ENCODE measurements around the gene MCC. TPM values are rescaled to one million over a fixed set of nuclear protein-coding genes. Genes with fewer than 3 reads are reported as not detected.

MCC gene
- polyA plus RNA-seq, 3 donors from 2014 or later: 0.53 to 1.2 (median 0.63) TPM

GRCh38 chr5:113145757-113146387 lies 342.4 kb downstream of the MCC start:
- Mint-ChIP-seq H3K27ac (no peak overlapping the region), H3K9me3 (peaks cover 0 to 2% (median 0%) of the 10 kb centered on the region in 6 donors), H3K36me3 (no peaks in the 10 kb centered on the region), H3K27me3 (ENCODE audit: low read depth in 3 of 3) (peaks cover 0 to 2% (median 2%) of the 10 kb centered on the region in 3 donors), H3K4me1 (no peaks in the 10 kb centered on the region), H3K4me3 (no peak overlapping the region)
- DNase-seq: no peak

GRCh38 chr5:113142186-113142585 lies 346.1 kb downstream of the MCC start:
- Mint-ChIP-seq H3K4me3 (no peak overlapping the region), H3K4me1 (no peaks in the 10 kb centered on the region), H3K27me3 (ENCODE audit: low read depth in 3 of 3) (peaks cover 2 to 7% (median 4%) of the 10 kb centered on the region in 3 donors), H3K36me3 (no peaks in the 10 kb centered on the region), H3K27ac (no peak overlapping the region), H3K9me3 (no peaks in the 10 kb centered on the region)
- DNase-seq: no peak

DNA sequence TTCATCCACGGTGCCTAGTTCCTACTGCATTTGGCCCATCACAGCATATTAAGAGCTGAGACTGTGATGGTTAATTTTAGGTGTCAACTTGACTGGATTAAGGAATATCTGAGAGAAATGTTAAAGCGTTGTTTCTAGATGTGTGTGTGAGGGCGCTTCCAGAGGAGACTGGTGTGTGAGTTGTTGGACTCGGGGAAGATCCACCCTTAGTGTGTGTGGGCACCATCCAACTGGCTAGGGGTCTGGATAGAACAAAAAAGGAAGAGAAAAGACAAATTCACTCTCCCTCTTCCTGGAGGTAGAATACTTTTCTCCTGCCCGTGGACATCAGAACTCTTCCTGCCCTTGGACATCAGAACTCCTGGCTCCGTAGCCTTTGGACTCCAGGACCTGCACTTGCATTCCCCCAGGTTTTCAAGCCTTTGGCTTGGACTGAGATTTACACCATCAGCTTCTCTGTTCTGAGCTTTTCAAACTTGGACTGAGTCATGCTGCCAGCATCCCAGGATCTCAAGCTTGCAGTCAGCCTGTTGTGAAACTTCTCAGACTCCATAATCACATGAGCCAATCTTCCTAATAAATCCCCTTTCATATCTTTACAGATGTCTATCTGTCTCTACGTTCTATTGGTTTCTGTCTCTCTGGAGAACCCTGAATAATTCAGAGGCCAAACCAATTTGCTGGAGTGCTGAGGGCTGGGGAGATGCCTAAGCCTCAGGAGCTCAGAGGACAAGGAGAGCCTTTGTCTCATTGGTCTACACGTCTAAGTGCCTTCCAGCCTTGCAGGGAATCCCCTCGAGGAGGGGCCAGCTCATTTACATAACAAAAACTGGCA lies 347.2 kb downstream of the MCC start:
- Mint-ChIP-seq H3K27ac (no peak overlapping the region), H3K9me3 (no peaks in the 10 kb centered on the region), H3K36me3 (no peaks in the 10 kb centered on the region), H3K27me3 (ENCODE audit: low read depth in 3 of 3) (peaks cover 2 to 9% (median 4%) of the 10 kb centered on the region in 3 donors), H3K4me1 (no peaks in the 10 kb centered on the region), H3K4me3 (no peak overlapping the region)
- no peak for DNase-seq

GRCh38 chr5:113133211-113133975 lies 354.9 kb downstream of the MCC start:
- peaks cover 1 to 3% (median 2%) of the 10 kb centered on the region in 3 donors for H3K27me3 Mint-ChIP-seq (ENCODE audit: low read depth in 3 of 3)

GRCh38 chr5:113132564-113132963 lies 355.7 kb downstream of the MCC start:
- Mint-ChIP-seq H3K9me3 (peaks cover 0 to 5% (median 0%) of the 10 kb centered on the region in 6 donors), H3K4me3 (no peak overlapping the region), H3K27me3 (ENCODE audit: low read depth in 3 of 3) (peaks cover 1 to 3% (median 2%) of the 10 kb centered on the region in 3 donors), H3K36me3 (no peaks in the 10 kb centered on the region), H3K27ac (no peak overlapping the region), H3K4me1 (no peaks in the 10 kb centered on the region)
- no peak for DNase-seq

More at GRCh38 chr5:113133211-113133975, 354.9 kb downstream of the MCC start:
- no peak overlapping the region for H3K4me3 Mint-ChIP-seq
- H3K27ac Mint-ChIP-seq: no peak overlapping the region
- no peaks in the 10 kb centered on the region for H3K4me1 Mint-ChIP-seq
- DNase-seq: no peak
- peaks cover 0 to 5% (median 0%) of the 10 kb centered on the region in 6 donors for H3K9me3 Mint-ChIP-seq
- H3K36me3 Mint-ChIP-seq: no peaks in the 10 kb centered on the region

DNA sequence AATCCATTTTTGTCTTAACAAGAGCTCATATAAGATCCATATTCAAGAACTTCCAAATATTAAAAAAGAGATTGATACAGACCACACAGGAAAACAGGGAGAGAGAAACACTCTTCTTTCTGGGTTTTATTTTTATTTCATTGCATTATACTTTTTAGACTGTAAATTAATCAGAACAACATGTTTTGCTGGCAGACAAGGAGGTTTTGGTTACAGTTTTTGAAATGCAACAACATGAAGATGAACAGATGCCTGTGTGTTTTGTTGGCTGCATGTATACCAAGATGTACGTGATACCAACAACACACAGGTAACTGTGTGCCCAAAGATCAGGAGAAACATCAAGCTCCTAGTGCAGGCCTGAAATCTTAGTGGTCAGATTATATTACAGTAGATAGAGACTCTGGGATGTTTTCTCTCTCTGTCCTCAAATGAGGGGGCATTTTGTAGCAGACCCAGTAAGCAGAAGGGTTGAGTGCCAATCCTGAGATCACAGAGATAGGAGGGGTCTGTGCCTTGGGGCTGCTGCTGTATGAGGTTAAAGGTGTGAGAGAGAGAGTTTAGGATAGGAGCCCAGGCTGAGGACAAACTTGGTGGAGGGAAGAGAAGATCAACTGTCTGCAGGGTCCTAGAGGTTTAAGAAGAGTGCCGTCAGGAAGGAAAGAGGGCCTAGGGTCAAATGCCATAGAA lies 359.5 kb downstream of the MCC start:
- Mint-ChIP-seq H3K9me3 (peaks cover 0 to 5% (median under 1%) of the 10 kb centered on the region in 6 donors), H3K4me1 (no peaks in the 10 kb centered on the region), H3K4me3 (no peak overlapping the region), H3K27me3 (ENCODE audit: low read depth in 3 of 3) (peaks cover 1 to 5% (median 2%) of the 10 kb centered on the region in 3 donors), H3K36me3 (no peaks in the 10 kb centered on the region), H3K27ac (no peak overlapping the region)
- no peak for DNase-seq

DNA sequence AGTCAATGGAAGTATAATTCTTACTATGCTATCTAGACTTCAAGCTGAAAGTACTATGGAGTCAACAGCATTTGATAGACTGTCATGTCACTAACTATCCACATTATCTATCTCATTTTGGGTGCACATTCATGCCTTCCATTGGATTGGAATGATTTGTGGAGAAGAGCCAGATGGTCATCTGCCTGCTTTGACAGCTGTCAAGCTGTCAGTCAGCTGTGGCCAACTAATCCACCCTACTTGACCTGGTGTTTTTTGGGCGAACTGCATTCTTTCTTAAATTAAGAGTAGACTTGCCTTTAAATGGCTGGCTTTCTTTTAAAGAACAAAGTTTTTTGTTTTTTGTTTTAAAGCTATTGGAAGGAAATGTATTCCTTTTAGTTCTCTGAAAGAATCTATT lies 360.2 kb downstream of the MCC start:
- no peak for DNase-seq
- Mint-ChIP-seq H3K27ac (no peak overlapping the region), H3K4me3 (no peak overlapping the region), H3K4me1 (no peaks in the 10 kb centered on the region), H3K9me3 (peaks cover 0 to 5% (median under 1%) of the 10 kb centered on the region in 6 donors), H3K36me3 (no peaks in the 10 kb centered on the region), H3K27me3 (ENCODE audit: low read depth in 3 of 3) (peaks cover 1 to 5% (median 2%) of the 10 kb centered on the region in 3 donors)

DNA sequence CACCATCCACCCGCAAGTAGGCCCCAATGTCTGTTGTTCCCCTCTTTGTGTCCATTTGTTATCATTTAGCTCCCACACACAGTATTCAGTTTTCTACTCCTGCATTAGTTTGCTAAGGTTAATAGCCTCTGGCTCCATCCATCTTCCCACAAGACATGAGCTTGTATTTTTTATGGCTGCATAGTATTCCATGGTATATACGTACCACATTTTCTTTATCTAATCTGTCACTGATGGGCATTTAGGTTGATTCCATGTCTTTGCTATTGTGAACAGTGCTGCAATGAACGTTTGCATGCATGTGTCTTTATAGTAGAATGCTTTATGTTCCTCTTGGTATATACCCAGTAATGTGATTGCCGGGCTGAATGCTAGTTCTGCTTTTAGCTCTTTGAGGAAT lies 361.2 kb downstream of the MCC start:
- Mint-ChIP-seq H3K9me3 (peaks cover 0 to 5% (median under 1%) of the 10 kb centered on the region in 6 donors), H3K4me1 (no peaks in the 10 kb centered on the region), H3K27ac (no peak overlapping the region), H3K36me3 (no peaks in the 10 kb centered on the region), H3K4me3 (no peak overlapping the region), H3K27me3 (ENCODE audit: low read depth in 3 of 3) (peaks cover 1 to 5% (median 2%) of the 10 kb centered on the region in 3 donors)
- DNase-seq: no peak

GRCh38 chr5:113125371-113125770 lies 362.9 kb downstream of the MCC start:
- no peaks in the 10 kb centered on the region for H3K4me1 Mint-ChIP-seq
- peaks cover 1 to 5% (median 2%) of the 10 kb centered on the region in 3 donors for H3K27me3 Mint-ChIP-seq (ENCODE audit: low read depth in 3 of 3)
- H3K36me3 Mint-ChIP-seq: no peaks in the 10 kb centered on the region

GRCh38 chr5:113124914-113125313 lies 363.3 kb downstream of the MCC start:
- H3K36me3 Mint-ChIP-seq: no peaks in the 10 kb centered on the region
- no peak for DNase-seq
- no peaks in the 10 kb centered on the region for H3K4me1 Mint-ChIP-seq
- no peak overlapping the region for H3K27ac Mint-ChIP-seq
- no peak overlapping the region for H3K4me3 Mint-ChIP-seq
- peaks cover 0 to 5% (median under 1%) of the 10 kb centered on the region in 6 donors for H3K9me3 Mint-ChIP-seq
- H3K27me3 Mint-ChIP-seq (ENCODE audit: low read depth in 3 of 3): peaks cover 1 to 5% (median 2%) of the 10 kb centered on the region in 3 donors

More at GRCh38 chr5:113125371-113125770, 362.9 kb downstream of the MCC start:
- no peak for DNase-seq
- H3K4me3 Mint-ChIP-seq: no peak overlapping the region
- H3K9me3 Mint-ChIP-seq: peaks cover 0 to 5% (median under 1%) of the 10 kb centered on the region in 6 donors
- H3K27ac Mint-ChIP-seq: no peak overlapping the region

DNA sequence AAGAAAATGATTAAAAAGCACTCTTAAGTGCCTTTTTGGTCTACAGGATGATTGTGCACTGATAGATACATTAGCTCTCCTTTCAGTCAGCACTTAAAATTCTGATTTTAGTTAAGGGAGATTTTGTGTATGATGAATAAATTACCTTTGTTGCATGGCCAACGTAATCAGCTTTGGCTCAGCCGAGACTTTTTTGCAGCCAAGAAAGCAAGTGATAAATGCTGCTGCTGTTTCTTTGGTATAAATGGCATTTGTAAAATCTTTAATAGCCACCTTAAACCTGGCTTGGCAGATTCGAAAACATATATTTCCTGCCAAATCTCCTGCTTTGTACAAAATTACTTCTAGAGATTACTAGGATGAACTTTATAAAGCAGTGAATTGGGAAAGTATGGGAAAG lies 364.0 kb downstream of the MCC start:
- Mint-ChIP-seq H3K9me3 (peaks cover 0 to 2% (median 0%) of the 10 kb centered on the region in 6 donors), H3K27me3 (ENCODE audit: low read depth in 3 of 3) (peaks cover 1 to 2% (median 2%) of the 10 kb centered on the region in 3 donors), H3K27ac (no peak overlapping the region), H3K4me1 (no peaks in the 10 kb centered on the region), H3K4me3 (no peak overlapping the region), H3K36me3 (no peaks in the 10 kb centered on the region)
- no peak for DNase-seq

DNA sequence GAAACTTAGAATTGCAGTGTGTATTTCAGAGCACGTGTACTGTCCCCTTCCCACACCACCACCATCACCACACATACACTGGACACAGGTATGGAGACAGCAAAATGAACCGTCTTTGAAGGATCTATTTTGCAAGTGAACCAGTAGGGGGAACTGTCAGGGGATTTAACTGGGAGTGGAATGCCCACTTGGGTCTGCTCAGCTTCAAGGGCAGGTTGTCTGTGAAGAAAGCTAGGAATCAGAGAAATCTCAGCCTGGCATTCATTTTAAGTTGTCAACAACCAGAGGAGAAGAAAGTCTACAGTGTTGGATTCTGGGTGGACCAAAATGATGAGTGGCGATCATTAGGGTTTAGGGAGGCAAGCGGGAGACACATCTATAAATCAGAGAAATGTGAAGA lies 364.6 kb downstream of the MCC start:
- Mint-ChIP-seq H3K27ac (no peak overlapping the region), H3K27me3 (ENCODE audit: low read depth in 3 of 3) (peaks cover 0 to 2% (median 2%) of the 10 kb centered on the region in 3 donors), H3K4me3 (no peak overlapping the region), H3K4me1 (no peaks in the 10 kb centered on the region), H3K36me3 (no peaks in the 10 kb centered on the region), H3K9me3 (peaks cover 0 to 2% (median 0%) of the 10 kb centered on the region in 6 donors)
- no peak for DNase-seq

DNA sequence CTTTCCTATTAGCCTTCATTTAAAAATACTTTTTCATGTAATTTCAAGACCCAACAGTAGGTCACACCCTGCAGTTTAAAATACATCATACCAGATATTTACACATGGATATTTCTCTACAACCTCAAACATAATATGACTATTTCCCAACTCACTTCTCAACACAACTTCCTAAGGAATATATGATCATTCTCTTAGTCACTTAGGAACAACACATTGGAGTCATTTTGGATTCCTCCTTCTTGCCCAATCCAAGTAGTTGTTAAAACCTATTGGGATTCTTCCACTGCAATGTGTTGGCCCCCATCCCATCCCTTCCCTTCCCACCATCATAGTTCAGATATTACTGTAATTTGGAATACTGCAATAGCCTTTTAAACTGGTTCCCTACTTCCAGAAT lies 366.2 kb downstream of the MCC start:
- no peak overlapping the region for H3K4me3 Mint-ChIP-seq
- H3K9me3 Mint-ChIP-seq: peaks cover 0 to 2% (median 0%) of the 10 kb centered on the region in 6 donors
- no peaks in the 10 kb centered on the region for H3K4me1 Mint-ChIP-seq
- H3K36me3 Mint-ChIP-seq: no peaks in the 10 kb centered on the region
- DNase-seq: no peak
- no peak overlapping the region for H3K27ac Mint-ChIP-seq
- H3K27me3 Mint-ChIP-seq (ENCODE audit: low read depth in 3 of 3): peaks cover 0 to 2% (median 0%) of the 10 kb centered on the region in 3 donors

Data from immature natural killer cell (primary cell).